HepG2 (cell line): ENCODE measurements around the gene AP3B2. TPM values are rescaled to one million over a fixed set of nuclear protein-coding genes. Genes with fewer than 3 reads are reported as not detected.
A peak's percentile ranks its signal among the peaks of the same experiment; 100 is the strongest.

Source experiments
- CEBPZ ChIP-seq: IDR thresholded peaks from 2 replicates; pipeline ENCODE4 v1.6.1; 2012; ENCODE audit warnings: low read length, improper control_type of control experiment
- CHD2 ChIP-seq: IDR thresholded peaks from 2 replicates; pipeline ENCODE4 v1.6.1; 2011; ENCODE audit warnings: low read depth, low read length, improper control_type of control experiment
- DMAP1 ChIP-seq: IDR thresholded peaks from 2 replicates; pipeline ENCODE4 v1.6.1; 2016
- GRHL1 ChIP-seq: sonication (generic); formaldehyde crosslinking; conservative IDR thresholded peaks from 2 replicates; pipeline ENCODE4 v1.8.0; 2022; ENCODE audit warnings: missing genetic modification reagents
- HIVEP1 ChIP-seq: sonication (generic); formaldehyde crosslinking; IDR thresholded peaks from 2 replicates; pipeline ENCODE4 v1.4.0; 2020; ENCODE audit warnings: mild to moderate bottlenecking, missing genetic modification reagents
- HOXA7 ChIP-seq: sonication (generic); formaldehyde crosslinking; IDR thresholded peaks from 2 replicates; pipeline ENCODE4 v1.8.1; 2022; ENCODE audit warnings: mild to moderate bottlenecking, missing genetic modification reagents, moderate library complexity
- JUNB ChIP-seq: sonication (generic); formaldehyde crosslinking; IDR thresholded peaks from 2 replicates; pipeline ENCODE4 v1.8.0; 2022; ENCODE audit warnings: missing genetic modification reagents, mild to moderate bottlenecking, borderline replicate concordance
- KDM2A ChIP-seq: sonication (generic); formaldehyde crosslinking; IDR thresholded peaks from 2 replicates; pipeline ENCODE4 v1.4.0; 2020; ENCODE audit warnings: low read depth, missing genetic modification reagents, borderline replicate concordance
- MED8 ChIP-seq: sonication (generic); formaldehyde crosslinking; IDR thresholded peaks from 2 replicates; pipeline ENCODE4 v1.8.1; 2023; ENCODE audit warnings: mild to moderate bottlenecking, missing genetic modification reagents; ENCODE audit not compliant: insufficient replicate concordance
- PPARG ChIP-seq: conservative IDR thresholded peaks from 2 replicates; pipeline ENCODE4 v1.6.1; 2016; ENCODE audit warnings: missing biosample characterization, missing genetic modification reagents
- PRDM4 ChIP-seq: sonication (generic); formaldehyde crosslinking; IDR thresholded peaks from 2 replicates; pipeline ENCODE4 v1.9.0; 2021; ENCODE audit warnings: missing genetic modification reagents, borderline replicate concordance
- SRF ChIP-seq: IDR thresholded peaks from 2 replicates; pipeline ENCODE4 v1.6.1; 2011; ENCODE audit warnings: mild to moderate bottlenecking, low read depth, low read length, moderate library complexity
- TGIF2 ChIP-seq: IDR thresholded peaks from 2 replicates; pipeline ENCODE4 v1.6.1; 2016; ENCODE audit warnings: control low read depth, missing compliant biosample characterization
- ZBTB25 ChIP-seq: IDR thresholded peaks from 2 replicates; pipeline ENCODE4 v1.6.1; 2018; ENCODE audit warnings: missing genetic modification reagents
- ZBTB8A ChIP-seq: sonication (generic); formaldehyde crosslinking; IDR thresholded peaks from 2 replicates; pipeline ENCODE4 v1.4.0; 2020; ENCODE audit warnings: mild to moderate bottlenecking, low read depth, missing genetic modification reagents, borderline replicate concordance
- ZFP62 ChIP-seq: sonication (generic); formaldehyde crosslinking; IDR thresholded peaks from 2 replicates; pipeline ENCODE4 v1.4.0; 2020; ENCODE audit warnings: missing genetic modification reagents
- ZNF20 ChIP-seq: sonication (generic); formaldehyde crosslinking; IDR thresholded peaks from 2 replicates; pipeline ENCODE4 v1.4.0; 2020; ENCODE audit warnings: mild to moderate bottlenecking, moderate library complexity, missing genetic modification reagents
- ZNF33B ChIP-seq: sonication (generic); formaldehyde crosslinking; IDR thresholded peaks from 2 replicates; pipeline ENCODE4 v1.5.1; 2020; ENCODE audit warnings: mild to moderate bottlenecking, missing genetic modification reagents
- ZNF713 ChIP-seq: sonication (generic); formaldehyde crosslinking; IDR thresholded peaks from 2 replicates; pipeline ENCODE4 v1.4.0; 2020; ENCODE audit warnings: mild to moderate bottlenecking, missing genetic modification reagents
- ZNF776 ChIP-seq: sonication (generic); formaldehyde crosslinking; IDR thresholded peaks from 2 replicates; pipeline ENCODE4 v1.4.0; 2020; ENCODE audit warnings: mild to moderate bottlenecking, missing genetic modification reagents
- ZZZ3 ChIP-seq: sonication (generic); formaldehyde crosslinking; IDR thresholded peaks from 2 replicates; pipeline ENCODE4 v1.4.0; 2020; ENCODE audit warnings: missing genetic modification reagents, mild to moderate bottlenecking, borderline replicate concordance
- polyA plus RNA-seq, 8 experiments: library from polyadenylated mRNA; depleted of rRNA in 3 of 8; stranded (reverse) in 7 of 8; unstranded in 1 of 8; fragments of >200 nt; fragmentation: Illumina TruSeq in 4 of 8; extraction: Trizol in 4 of 8; gene quantifications; 2 replicates each; pipeline versions ENCODE4 v1.2.1 to v1.2.3, GENCODE V29; 2011 to 2016; ENCODE audit warnings: low read depth in 4 of 8, missing spikeins in 1 of 8, mixed read lengths in 1 of 8; ENCODE audit not compliant: insufficient read depth in 1 of 8
- total RNA-seq, 5 experiments: library from RNA; depleted of rRNA; stranded (reverse); fragments of >200 nt; fragmentation: Illumina TruSeq; extraction: Trizol; gene quantifications; 2 replicates each; pipeline ENCODE4 v1.2.3, GENCODE V29; 2016; ENCODE audit warnings: low read depth in 1 of 5

Gene AP3B2
- total and polyA plus RNA-seq, 2 of the 13 experiments (the other 11 are each of a cell fraction or from before 2014, with no cell fraction given) = not detected

- TF ChIP-seq TGIF2 (CRISPR knock-in tag) = peak; percentile 89; the same call in 1 of the 2 replicates
- TF ChIP-seq ZZZ3 (CRISPR knock-in tag) = no peak
- no peak for TF ChIP-seq MED8
- TF ChIP-seq ZNF20 (CRISPR knock-in tag) = no peak
- peak; percentile 81; the same call in 1 of the 2 replicates for TF ChIP-seq PRDM4
- no peak for TF ChIP-seq CHD2
- TF ChIP-seq HOXA7 (CRISPR knock-in tag) = no peak
- TF ChIP-seq GRHL1 (CRISPR knock-in tag) = no peak
- TF ChIP-seq ZBTB8A (CRISPR knock-in tag) = no peak
- no peak for TF ChIP-seq ZFP62 (CRISPR knock-in tag)
- TF ChIP-seq ZNF33B (CRISPR knock-in tag) = no peak
- peak; percentile 77 for TF ChIP-seq ZBTB25 (CRISPR knock-in tag)
- 0 out of 2 replicates have a peak, but pooled peaks have one; percentile 40 for TF ChIP-seq KDM2A
- TF ChIP-seq ZNF713 (CRISPR knock-in tag) = no peak
- 0 out of 2 replicates have a peak, but pooled peaks have one; percentile 58 for TF ChIP-seq JUNB (CRISPR knock-in tag)
- TF ChIP-seq DMAP1 (CRISPR knock-in tag) = no peak
- TF ChIP-seq CEBPZ = no peak
- TF ChIP-seq SRF = no peak
- TF ChIP-seq PPARG (CRISPR knock-in tag) = no peak
- TF ChIP-seq HIVEP1 (CRISPR knock-in tag) = no peak
- TF ChIP-seq ZNF776 = no peak
Measured at GRCh38 chr15:82663186-82663600, 46.5 kb downstream of the AP3B2 start (continued).
